ENCODE results near the gene SAMD1. TPM values are rescaled to one million over a fixed set of nuclear protein-coding genes. Genes with fewer than 3 reads are reported as not detected.

Gene SAMD1
- total and polyA plus RNA-seq, 7 donors: 27.3 to 99.9 (median 40.3) TPM

- intact Hi-C loops (cut with DNase I): no loop called here
- 83 to 95% (median 85%) methylated on average over 5 of the region's 5 CpGs for WGBS, 3 donors
- H3K27ac ChIP-seq: no peak overlapping the region
- peaks cover 7% of the 10 kb centered on the region for H3K4me1 ChIP-seq
- DNase-seq (no peak), ATAC-seq (no peak)
- no peak overlapping the region for H3K4me3 ChIP-seq
- H3K36me3 ChIP-seq (ENCODE audit: insufficient read depth in 1 of 2, low read depth in 1 of 2): peaks cover 0 to 28% of the 10 kb centered on the region in 2 donors
- no peaks in the 10 kb centered on the region for H3K27me3 ChIP-seq (ENCODE audit: insufficient read depth in 3 of 3, low read length in 2 of 3)
- TF ChIP-seq CTCF (IDR thresholded peaks at IDR 0.05): no peak
- H3K9me3 ChIP-seq: no peaks in the 10 kb centered on the region
Measured at GRCh38 chr19:14086098-14086497, 4.5 kb downstream of the SAMD1 start.

GRCh38 chr19:14085309-14085995 lies 5.1 kb downstream of the SAMD1 start, which contains the start of gene C19orf67:
TSS of gene C19orf67 (minus strand) at chr19:14085783. CDS start at chr19:14085627, 156 bp downstream.
- no peaks in the 10 kb centered on the region for H3K9me3 ChIP-seq
- TF ChIP-seq CTCF (IDR thresholded peaks at IDR 0.05): no peak
- no peak for DNase-seq
- H3K27me3 ChIP-seq (ENCODE audit: insufficient read depth in 3 of 3, low read length in 2 of 3): no peaks in the 10 kb centered on the region
- H3K4me3 ChIP-seq: no peak within 1 kb of the TSS
- peaks cover 9% of the 10 kb centered on the region for H3K4me1 ChIP-seq
- 64 to 74% (median 70%) methylated on average over 31 to 54 of the region's 54 CpGs for WGBS, 3 donors
- ATAC-seq: no peak
- peaks cover 0 to 28% of the 10 kb centered on the region in 2 donors for H3K36me3 ChIP-seq (ENCODE audit: insufficient read depth in 1 of 2, low read depth in 1 of 2)
- no peak within 1 kb of the TSS for H3K27ac ChIP-seq
- intact Hi-C loops (cut with DNase I): no loop called here

GRCh38 chr19:14082675-14082960 lies 7.9 kb downstream of the SAMD1 start:
- DNase-seq (no peak), ATAC-seq (no peak)
- Histone ChIP-seq H3K27me3 (ENCODE audit: insufficient read depth in 3 of 3, low read length in 2 of 3) (no peaks in the 10 kb centered on the region), H3K4me1 (peaks cover 13% of the 10 kb centered on the region), H3K27ac (peak overlapping the region; percentile 92), H3K36me3 (ENCODE audit: insufficient read depth in 1 of 2, low read depth in 1 of 2) (peaks cover 0 to 13% of the 10 kb centered on the region in 2 donors), H3K4me3 (peak overlapping the region; percentile 86), H3K9me3 (no peaks in the 10 kb centered on the region)
- no peak for TF ChIP-seq CTCF (IDR thresholded peaks at IDR 0.05)
- intact Hi-C loops (cut with DNase I): loop anchor here in 1 of 2 donors (5.0 kb wide), 1 partner anchor 35 kb away; the partner anchor contains the start of gene PRKACA
- WGBS, 3 donors: 53 to 88% (median 72%) methylated on average over 1 of the region's 1 CpG

GRCh38 chr19:14081797-14082674 lies 8.5 kb downstream of the SAMD1 start:
- ATAC-seq: peak; percentile 49 to 65 (median 56)

More at GRCh38 chr19:14081797-14082674, 8.5 kb downstream of the SAMD1 start:
- 15 to 18% (median 18%) methylated on average over 20 to 24 of the region's 24 CpGs for WGBS, 3 donors
- intact Hi-C loops (cut with DNase I): loop anchor here in 1 of 2 donors (5.0 kb wide), 1 partner anchor 35 kb away; the partner anchor contains the start of gene PRKACA
- H3K27me3 ChIP-seq (ENCODE audit: insufficient read depth in 3 of 3, low read length in 2 of 3): no peaks in the 10 kb centered on the region
- peaks cover 13% of the 10 kb centered on the region for H3K4me1 ChIP-seq
- peak overlapping the region; percentile 86 for H3K4me3 ChIP-seq
- no peak for TF ChIP-seq CTCF (IDR thresholded peaks at IDR 0.05)
- H3K36me3 ChIP-seq (ENCODE audit: insufficient read depth in 1 of 2, low read depth in 1 of 2): peaks cover 0 to 9% of the 10 kb centered on the region in 2 donors
- H3K9me3 ChIP-seq: no peaks in the 10 kb centered on the region
- DNase-seq: peak; percentile 53 to 76
- H3K27ac ChIP-seq: peak overlapping the region; percentile 92
